Tibial nerve (tissue), 4 donors: ENCODE results near the gene FTCDNL1.

Experiments used
- CTCF ChIP-seq, 5 experiments: fragments of 200-600 bp in 3 of 5; fragments of 450-650 bp in 2 of 5; sonication (generic) in 3 of 5; IDR thresholded peaks; one replicate each; pipeline ENCODE4 v1.5.1; 2016 to 2019; ENCODE audit warnings: antibody characterized with exemption in 5 of 5, mild to moderate bottlenecking in 3 of 5, moderate library complexity in 2 of 5
- EP300 ChIP-seq, 2 donors: sonication (generic); formaldehyde crosslinking; IDR thresholded peaks; one replicate each; pipeline ENCODE4 v1.6.1; 2017; ENCODE audit warnings: antibody characterized with exemption in 2 of 2, mild to moderate bottlenecking in 1 of 2
- POLR2A ChIP-seq, 2 donors: fragments of 450-650 bp; IDR thresholded peaks; one replicate each; pipeline ENCODE4 v1.6.1; 2017; ENCODE audit warnings: antibody characterized with exemption in 2 of 2, mild to moderate bottlenecking in 2 of 2, moderate library complexity in 2 of 2

DNA sequence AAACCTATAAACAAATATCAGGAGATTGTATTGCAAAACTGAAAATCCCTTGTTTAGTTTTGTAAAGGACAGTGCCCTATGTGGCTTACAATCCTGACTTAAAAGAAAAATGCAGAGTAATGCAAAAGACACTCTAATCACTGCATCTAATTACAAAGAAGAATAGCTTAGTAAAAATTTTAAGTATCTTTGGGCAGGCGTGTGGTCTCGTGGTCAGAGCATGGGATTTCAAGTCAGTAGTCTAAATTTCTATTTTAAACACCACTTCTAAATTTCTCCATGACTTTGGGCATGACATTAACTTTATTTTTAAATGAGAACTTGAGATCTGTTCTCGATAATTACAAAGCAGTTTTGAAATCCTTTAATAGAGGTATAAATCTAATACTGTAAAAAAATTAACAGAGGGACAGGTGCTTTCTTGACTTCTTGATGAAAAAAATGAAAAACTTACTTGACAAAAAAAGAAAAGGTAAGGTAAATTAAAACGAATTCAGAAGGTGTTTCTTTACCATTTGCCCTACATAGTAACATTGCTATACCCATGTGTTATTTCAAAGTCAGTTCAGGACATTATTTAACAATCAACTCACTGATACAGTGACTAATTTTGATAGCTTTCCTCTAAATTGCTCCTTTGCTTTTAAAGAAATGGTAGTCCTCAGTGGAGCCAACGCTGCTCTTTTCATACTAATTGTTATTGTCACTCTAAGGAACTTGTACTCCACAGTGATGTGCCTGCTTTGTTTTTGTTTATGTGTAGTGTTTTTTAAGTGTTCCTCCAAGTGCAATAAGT lies 17.6 kb upstream of the FTCDNL1 start:
- no peak for TF ChIP-seq POLR2A (IDR thresholded peaks at IDR 0.05)
- no peak for TF ChIP-seq CTCF (IDR thresholded peaks at IDR 0.05)
- no peak for TF ChIP-seq EP300 (IDR thresholded peaks at IDR 0.05)
